ENCODE results near the gene PTPRN2.

PTPRN2 gene

DNA sequence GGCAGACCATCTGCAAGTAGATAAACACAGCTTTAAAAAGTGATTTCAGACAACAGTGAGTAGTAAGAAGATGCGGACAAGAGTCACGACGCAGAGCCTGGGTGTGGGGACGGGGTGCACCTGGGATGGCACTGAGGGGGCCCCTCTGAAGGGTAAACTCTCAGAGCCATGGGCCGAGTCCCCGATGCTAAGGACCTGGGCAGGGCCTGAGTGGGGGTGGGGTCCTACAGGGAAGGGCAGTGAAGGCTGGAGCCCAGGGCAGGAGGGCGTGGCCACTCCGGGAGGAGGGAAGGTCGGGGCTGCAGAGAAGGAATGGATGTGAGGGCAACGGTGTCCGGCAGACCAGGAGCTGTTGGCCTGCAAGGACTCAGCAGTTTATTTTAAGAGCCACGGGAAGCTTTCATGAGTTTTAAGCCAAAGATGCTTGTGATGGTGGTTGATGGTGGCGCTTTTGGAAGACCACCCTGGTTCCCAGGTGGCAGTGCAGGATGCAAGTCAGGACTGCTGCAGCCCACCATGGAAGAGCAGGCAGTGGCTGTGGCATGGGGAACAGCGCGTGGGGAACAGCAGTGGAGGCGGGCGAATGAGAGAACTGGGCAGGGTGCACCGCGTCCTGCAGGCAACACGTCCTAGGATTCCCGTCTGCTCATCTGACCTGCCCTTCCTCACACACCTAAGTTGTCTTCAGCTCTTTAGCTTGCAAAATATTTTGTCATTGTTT, 954.0 kb downstream of the PTPRN2 start:
- no peak for DNase-seq

DNA sequence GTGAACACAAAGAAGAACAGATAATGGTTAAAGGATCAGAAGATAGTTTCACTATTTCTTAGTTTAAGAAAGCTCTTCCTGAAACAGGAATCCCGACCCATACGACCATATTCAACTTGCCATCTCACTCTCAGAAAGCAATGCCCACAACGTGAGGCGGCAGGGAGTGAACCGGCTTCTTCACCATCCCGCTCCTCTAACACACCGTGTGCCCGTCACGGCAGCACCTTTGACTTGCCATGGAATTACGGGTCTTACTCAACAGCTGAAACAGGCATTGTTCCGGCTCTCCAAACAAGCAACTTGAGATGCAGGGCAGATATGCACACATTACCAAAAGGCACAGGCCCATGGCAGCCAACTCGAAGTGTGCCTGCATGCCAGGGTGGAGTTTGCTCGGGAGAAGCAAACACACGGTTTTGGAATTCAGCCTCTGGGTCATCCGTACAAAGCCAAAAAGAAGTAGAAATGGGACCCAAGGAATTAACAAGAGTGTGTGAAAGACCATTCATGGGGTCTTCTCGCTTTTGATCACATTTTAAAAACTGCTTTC, 957.2 kb downstream of the PTPRN2 start:
- DNase-seq = no peak

DNA sequence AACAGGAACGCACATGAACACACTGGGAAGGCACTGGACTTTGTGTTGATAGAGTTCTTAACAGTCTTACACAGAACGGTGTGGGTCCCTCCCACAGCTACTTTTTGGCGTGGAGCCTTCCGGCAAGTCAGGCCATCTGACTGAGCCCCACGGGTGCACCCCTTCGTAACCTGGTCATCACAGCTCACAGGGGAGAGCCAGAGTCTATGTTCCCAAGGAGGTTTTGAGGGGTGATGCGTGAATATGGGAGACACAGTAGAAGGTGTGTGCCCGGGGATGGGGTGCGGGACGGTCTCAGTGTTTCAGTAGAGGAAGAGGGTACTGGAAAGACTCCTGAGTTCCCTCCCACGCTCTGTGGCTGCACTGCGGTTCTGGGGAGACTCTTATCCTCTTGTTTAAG, 959.2 kb downstream of the PTPRN2 start:
- no peak for DNase-seq

DNA sequence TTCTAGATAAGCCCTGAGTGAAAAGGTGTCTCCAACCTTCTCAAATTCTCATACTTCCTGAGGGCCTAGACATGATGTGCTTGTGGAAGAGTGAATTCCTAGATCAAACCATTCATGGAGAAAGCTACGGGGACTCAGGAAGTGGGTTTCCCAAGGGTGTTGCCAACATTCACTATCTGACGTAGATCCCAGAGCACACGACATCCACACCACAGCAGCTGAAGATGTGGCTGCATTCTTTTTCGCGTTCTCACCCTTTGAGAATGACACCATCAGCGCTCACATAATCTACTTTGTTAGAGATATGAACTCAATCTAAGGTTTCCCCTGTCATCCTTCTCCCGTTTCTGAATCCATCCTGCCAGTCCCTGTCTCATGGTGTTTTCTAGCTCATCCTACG, 960.0 kb downstream of the PTPRN2 start:
- DNase-seq = no peak

DNA sequence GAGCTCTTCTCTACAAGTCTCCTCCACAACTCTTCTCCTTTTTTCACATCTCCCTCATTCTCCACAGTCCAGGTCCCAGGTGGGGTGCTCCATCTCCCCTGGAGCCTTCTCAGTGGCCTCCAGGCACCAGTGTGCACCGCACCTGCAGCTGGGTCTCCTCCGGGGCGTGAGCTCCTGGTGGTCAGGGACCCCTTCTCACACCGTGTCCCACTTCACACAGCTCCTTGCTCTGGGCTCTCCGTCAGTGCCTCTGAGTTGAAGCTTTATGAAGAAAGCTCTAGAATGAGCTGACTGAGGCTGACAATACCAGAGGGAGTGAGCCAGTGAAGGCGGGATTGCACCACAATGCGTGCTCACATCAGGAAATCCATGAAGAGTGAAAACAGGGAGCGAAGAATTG, 960.6 kb downstream of the PTPRN2 start:
- no peak for DNase-seq

DNA sequence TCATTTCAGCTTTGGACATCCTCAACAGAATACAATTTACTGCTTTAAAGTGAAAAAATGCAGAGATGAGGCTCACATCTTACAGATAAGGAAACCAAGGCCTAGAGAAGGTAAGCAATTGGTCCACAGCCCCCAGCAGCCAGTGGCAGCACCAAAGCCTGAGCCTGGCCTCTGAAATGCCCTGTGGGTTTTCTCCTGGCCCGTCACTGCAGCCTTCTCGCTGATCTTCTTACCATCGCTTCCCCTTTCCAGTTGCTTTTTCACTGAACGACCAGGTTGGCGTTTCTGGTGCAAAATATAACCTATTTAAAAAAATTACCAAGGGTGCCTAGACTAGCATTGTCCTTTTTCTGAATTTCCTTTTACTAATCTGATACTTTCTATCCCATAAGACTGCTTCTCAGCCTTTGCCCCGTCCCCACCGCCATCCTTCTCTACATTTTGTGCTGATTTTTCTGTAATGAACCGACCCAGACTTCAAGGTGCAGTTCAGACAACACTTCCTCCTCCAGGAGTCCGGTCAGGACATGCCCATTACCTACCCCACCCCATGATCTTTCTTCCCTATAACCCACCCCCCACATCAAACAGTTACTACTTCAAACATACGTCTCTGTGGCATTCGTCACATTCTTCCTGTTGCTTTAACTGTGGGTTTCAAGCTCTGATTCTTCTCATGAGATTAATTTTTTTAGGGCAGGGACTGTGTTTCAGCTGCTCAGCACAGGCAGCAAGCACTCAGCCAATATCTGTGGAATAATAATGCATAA, 961.5 kb downstream of the PTPRN2 start:
- DNase-seq = no peak

DNA sequence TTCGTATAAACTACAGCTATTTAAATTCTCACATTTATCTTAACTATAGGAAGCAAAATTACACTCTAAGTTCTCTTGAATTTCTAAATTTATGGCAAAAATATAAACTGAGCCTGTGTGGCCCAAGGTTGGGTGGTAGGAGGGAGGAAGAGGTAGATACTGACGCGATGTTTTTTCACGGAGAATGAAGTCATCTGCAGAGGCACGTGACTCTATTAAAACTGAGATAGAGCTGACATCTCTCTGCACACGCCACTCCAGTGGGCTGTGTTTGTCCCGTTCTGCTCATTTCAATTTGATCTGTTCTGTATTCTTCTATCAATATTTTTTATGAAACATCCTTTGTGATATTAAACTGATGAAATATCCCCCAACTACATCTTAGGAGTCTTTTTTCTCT, 964.1 kb downstream of the PTPRN2 start:
- DNase-seq = no peak

DNA sequence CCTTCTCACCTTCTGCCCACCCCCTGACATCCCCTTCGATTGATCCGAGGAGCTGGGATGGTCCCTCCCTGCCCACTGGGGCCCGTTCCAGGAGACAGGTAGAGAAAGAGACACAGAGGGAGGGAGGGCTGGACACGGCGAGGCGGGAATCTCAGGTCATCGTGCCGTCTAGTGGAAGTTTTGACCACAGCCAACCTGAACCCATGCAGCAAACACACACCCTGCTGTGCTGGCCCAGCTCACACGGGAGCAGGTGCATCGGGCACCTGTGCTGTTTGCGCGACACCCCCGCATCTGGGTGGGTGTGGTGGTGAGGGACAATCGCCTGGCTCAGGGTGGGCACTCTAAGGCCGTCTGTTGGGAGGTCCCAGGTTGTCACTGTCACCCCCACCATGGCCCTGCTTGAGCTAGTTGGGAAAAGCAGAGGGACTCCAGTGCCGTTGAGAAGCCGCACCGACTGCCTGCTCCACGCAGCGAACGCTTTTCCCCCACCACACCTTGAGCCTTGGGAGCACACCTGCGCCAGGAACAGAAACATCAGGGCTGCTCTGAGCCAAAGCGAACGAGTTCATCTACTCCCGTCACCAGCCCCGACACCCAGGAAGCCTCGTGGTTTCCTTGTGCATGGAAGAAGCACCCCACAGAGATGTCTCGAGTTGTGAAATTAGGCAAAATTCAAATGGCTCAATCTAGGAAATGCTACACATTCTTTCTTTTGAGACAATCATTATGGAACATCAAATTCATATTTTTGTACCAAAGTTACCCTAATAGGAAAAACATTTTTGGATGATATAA, 965.0 kb downstream of the PTPRN2 start:
- no peak for DNase-seq

DNA sequence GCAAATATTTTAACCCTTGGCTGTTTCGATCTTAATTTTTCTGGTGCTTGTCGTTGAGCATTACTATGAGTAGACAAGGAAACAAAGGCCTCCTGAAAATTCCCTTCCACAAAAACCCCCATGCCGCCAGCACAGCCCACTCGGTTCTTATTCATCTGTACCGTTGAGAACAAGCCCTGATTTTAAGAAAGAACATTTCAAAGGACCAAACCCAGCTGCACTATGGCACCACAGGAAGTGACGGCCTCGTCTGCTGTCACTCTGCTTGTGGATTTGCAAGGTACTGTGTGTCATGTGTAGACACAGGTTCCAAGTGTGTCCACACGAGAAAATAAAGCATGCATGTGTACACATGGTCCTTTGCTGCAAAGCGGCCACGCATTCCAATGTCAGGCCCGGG, 965.6 kb downstream of the PTPRN2 start:
- no peak for DNase-seq

DNA sequence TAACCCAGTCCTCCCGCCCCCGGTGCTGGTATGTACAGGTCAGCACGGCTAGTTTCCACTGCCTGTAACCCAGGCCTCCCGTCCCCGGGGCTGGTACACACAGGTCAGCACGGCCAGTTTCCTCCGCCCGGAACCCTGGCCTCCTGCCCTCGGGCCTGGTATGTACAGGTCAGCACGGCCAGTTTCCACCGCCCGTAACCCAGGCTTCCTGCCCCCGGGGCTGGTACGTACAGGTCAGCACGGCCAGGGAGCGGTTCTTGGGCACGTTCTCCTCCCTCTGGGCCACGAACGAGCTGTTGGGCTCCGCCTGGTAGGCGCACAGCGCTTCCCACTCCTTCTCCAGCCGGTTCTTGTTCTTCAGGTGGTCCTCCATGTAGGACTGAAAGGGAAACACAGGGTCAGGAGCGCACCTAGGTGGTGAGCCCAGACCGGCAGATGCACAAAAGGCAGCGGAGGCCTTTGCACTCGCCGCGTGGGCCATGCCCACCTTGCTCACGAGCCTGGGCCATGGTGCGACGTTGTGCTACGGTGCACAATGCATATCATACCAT, 966.4 kb downstream of the PTPRN2 start:
- no peak for DNase-seq

DNA sequence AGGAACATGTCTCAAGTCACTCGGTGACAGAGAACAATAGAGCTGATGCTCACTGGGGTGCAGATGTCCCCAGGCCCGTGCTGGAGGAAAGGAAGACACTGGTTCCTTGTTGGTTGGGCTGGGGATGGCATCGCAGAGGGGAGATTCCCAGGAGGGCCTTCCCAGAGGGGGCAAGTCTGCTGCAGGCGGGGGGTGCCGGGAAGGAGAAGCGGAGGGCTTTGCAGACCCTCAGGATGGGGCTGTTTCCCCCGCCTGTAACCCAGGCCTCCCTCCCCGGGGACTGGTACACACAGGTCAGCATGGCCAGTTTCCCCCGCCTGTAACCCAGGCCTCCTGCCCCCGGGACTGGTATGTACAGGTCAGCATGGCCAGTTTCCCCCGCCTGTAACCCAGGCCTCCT, 967.0 kb downstream of the PTPRN2 start:
- DNase-seq = no peak

DNA sequence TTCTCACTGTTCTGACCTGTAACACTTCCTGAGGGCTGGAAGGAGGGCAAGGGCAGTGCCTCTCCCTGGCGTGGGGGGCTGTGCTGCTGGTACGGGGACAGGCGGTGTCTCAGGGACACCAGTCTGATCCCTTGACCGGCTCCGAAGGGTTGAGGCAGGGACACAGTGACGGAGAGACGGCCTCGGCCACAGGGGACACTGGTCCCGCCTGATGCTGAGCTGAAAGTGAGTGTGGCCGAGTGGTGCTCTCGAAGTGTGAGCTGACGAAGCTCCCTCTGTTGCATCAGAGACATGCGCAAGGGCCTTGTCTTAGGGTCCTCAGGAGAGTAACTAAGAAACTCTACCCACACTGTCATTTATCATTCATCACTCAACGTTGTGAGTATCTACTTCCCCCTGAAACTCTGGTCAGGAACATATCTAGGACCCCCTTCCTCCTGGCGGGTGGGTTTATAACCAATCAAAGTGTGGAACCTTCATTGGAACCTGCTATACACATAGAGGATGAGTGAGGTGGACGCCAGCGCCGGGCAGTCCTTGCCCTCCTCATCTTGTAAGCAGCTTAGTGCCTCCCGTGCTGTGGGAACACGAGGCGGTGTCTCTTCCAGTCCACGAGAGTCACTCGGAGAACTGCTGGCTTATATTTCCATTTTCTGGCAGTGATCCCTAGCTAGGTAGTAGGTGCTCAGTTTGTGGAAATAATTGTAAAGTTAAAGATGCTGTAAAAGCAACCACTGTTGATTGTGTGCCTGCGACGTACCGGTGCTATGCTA, 967.7 kb downstream of the PTPRN2 start:
- DNase-seq = no peak

DNA sequence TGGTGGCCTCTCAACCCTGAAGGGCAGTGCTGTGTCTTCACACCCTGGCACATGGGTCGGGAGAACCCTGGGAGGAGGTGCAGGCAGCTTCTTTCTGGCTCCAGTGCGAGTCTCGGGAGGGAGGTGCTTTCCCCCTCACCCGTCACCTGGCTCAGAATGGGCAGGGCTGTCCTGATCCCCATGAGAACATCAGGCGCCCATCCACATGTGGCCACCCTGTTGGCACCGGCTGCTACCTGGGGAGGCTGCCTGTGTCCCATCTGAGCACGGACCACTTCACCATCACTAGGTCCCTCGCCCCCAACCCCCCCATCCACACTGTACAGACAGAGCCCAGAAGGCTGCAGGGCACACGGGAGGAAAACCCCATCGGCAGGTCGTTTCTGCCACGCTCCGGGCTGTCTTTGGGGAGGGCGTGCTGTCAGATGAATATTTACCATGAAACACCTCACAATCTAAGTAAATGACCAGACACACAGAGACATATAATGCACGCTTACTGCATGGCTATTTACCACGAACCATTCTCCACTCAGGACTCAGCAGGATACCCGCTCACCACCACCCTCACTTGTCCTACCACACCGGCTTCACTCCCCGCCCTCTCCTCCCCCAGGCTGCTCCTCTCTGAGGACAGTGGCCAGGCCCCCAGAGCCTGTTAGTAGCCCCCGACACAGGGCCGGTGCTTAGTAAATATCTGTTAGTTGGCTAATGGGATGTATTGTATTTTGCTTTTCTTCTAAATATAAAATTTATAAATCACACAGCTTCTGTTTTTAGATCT, 968.6 kb downstream of the PTPRN2 start:
- no peak for DNase-seq

DNA sequence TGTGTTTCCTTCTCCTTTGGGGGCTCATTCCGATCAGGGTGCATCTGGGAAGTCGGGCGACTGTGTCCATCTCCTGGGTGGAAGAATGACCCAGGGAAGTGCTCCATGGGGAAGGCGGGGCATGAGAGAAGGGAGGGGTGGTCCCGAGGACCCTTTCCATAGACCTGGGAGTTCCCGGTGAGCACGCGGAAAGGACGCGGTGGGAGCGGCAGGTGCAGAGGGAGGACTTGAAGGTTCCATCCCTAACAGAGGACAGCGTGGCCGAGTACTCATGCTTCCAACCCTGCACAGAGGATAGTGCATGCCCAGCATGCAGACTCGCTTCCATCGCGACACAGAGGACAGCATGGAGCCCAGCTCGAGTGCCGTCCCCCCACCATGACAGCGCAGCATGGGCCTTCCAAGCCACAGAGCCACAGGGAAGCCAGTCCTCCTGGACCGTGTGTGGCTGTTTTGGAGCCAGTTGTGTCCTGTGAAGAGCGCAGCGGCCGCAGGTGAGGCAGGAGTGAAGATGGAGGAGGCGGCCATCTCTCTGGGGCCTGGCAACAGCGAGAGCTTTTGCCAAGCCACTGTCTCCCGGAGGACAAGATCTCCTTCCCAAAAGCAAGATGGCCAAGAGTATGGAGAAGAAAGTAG, 969.4 kb downstream of the PTPRN2 start:
- no peak for DNase-seq

DNA sequence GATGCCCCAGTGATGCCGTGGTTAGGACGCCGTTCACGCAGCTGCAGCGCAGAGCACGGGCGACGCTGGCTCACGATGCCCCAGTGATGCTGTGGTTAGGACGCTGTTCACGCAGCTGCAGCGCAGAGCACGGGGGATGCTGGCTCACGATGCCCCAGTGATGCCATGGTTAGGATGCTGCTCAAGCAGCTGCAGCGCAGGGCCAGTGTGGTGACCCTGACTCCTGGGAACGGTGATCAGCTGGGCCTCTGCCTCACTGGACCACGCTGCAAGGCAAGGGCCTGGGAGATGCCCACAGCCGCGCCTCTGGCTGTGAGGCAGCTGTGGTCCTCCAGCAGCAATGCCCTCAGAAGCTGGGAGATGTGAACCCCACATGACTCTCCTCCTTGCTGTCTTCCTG, 970.2 kb downstream of the PTPRN2 start:
- DNase-seq = no peak

DNA sequence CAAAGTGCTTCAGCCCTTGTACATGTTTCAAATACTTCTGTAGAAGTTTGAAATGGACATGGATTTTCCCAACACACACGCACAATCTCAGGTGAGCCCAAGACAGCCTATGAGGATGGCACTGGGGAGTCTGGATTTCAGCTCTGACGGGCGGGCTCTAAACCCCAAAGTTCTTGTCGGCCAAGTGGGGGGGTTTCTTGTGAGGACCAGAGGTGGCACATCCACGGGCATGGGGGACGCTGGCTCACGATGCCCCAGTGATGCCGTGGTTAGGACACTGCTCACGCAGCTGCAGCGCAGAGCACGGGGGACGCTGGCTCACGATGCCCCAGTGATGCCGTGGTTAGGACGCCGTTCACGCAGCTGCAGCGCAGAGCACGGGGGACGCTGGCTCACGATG, 970.7 kb downstream of the PTPRN2 start:
- no peak for DNase-seq

DNA sequence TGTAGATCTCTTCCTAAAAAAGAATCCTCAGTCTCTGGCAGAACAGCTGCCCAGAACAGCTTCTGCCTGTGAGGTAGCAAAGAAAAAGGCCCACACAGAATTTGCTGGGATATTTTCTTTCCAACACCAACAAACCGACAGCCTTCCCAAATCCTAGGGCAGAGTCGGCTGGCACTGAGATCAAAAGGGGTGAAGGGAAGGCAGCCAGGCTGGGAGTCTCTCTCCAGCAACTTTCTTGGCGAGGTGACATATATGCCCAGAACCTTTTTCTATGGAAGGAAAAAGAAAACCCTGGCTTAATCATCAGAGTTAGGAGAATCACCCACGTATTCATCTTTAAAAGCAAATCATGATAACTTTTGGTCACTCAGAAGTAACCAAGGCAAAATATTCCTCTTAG, 971.2 kb downstream of the PTPRN2 start:
- DNase-seq = no peak

DNA sequence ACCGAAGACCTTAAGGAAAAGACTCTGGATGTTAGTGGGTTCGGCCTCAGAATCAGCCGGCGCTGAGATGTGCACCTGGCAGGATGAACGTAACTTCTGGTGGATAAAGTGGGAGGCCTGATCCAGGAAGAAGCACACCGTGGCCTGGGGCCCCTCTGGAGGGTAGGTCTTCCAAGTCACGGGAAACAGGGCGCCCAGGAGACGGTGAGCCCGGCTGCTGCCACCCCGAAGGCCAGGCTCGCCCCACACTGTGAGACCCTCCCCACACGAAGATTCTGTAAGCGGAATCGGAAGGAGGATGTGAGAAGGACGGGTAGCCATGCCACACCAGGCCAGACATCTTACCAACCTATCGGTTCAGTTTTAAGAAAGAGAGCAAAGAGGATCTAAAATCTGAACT, 971.8 kb downstream of the PTPRN2 start:
- no peak for DNase-seq

DNA sequence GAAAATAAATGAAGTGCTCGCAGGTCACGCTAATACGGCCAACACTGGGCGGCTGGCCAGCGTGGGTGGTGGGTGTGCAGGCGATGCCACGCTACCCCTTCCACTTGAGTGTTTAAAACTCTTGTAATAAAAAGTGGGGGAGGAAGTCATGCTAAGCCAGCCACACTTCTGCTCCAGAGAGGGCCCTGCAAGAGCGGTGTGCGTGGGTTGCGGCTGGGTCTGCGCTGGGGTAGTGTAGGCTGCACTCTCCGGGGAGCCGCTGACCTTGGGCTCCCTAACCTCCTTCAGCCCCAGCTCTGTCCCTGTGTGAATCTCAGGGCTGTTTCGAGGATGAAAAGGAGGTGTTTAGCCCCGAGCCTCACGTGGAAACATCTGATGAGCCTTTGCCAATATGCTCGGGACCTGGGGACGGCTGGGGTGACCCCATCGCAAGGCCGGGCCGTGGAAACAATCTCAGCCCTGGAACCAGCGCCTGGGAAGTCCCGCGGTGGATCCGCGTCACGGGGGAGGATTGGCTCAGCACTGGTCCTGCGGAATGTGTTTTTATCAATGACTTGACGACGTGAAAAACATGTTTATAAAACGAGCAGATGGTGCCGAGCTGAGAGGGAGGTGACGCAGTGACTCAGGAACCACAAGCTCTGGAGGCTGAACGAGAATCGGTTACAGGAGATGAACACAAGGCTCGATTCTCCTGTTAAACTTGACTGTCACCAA, 972.4 kb downstream of the PTPRN2 start:
- DNase-seq = no peak

DNA sequence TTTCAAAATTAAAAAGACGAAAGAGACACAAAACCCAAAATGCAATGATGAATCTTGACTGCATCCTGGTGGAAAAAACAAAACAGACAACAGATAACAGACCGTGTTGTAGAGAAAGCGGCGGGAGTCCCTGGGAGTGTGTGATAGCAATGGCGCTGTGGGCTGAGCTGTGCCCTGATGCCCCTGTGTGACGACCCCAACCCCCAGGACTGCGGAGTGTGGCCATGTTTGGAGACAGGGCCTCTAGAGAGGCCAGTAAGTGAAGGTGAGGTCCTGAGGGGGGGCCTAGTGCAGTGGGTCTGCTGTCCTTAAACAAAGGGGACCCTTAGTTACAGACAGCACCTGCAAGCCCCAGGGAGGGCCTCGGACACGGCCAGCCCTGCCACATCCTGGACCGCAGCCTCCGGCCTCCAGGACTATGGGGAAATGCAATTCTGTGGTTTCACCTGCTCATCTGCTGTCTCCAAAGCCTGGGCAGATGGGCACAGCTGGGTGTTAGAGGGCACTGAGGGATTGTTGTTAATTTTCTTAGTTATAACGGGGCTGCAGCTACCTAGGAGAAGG, 973.1 kb downstream of the PTPRN2 start:
- no peak for DNase-seq
